Caco-2 (cell line): ENCODE measurements around the gene GRM5. TPM values are rescaled to one million over a fixed set of nuclear protein-coding genes. Genes with fewer than 3 reads are reported as not detected.

Experiments
- BruUV-seq: library from RNA; stranded (reverse); fragments of 400-500 nt; replicated peaks from 2 replicates; lab custom pipeline; 2021; lab: Mats Ljungman, UMichigan
- CTCF ChIA-PET: fragments of 300-600 bp; sonication (Branson Sonifier 250); formaldehyde crosslinking; loops from one replicate; lab custom pipeline; 2022; ENCODE audit warnings: antibody characterized with exemption; lab: Charles Lee
- POLR2A ChIA-PET: fragments of 300-600 bp; sonication (Branson Sonifier 250); formaldehyde crosslinking; loops from one replicate; lab custom pipeline; 2022; ENCODE audit warnings: antibody characterized with exemption; lab: Charles Lee
- DNase-seq, 2 experiments: peaks; one replicate each; pipeline versions ENCODE4 v3.0.0 to v3.0.0-alpha.2; 2020 to 2022
- H3K27me3 ChIP-seq: replicated peaks from 2 replicates; pipeline ENCODE4 v1.6.0; 2011; ENCODE audit warnings: low read length; ENCODE audit not compliant: control insufficient read depth, insufficient read depth
- H3K36me3 ChIP-seq: 2 replicates; pipeline ENCODE4 v1.5.1; 2011; ENCODE audit warnings: low read length; ENCODE audit not compliant: control insufficient read depth, insufficient read depth
- H3K4me1 ChIP-seq: fragments of 250-450 bp; sonication (Bioruptor Pico); 2 replicates; pipeline ENCODE4 v1.5.1; 2020; ENCODE audit warnings: mild to moderate bottlenecking
- H3K4me3 ChIP-seq: 2 replicates; pipeline ENCODE4 v1.5.1; 2011; ENCODE audit warnings: low read depth, mild to moderate bottlenecking, control low read depth, low read length
- H3K9me3 ChIP-seq: fragments of 250-450 bp; sonication (Bioruptor Pico); 2 replicates; pipeline ENCODE4 v1.5.1; 2020; ENCODE audit warnings: mild to moderate bottlenecking, moderate library complexity
- H3K27ac Mint-ChIP-seq: one replicate; pipeline ENCODE4 v1.8.0; 2022; ENCODE audit warnings: mixed read lengths; ENCODE audit not compliant: unreplicated experiment
- H3K27me3 Mint-ChIP-seq: one replicate; pipeline ENCODE4 v1.8.0; 2022; ENCODE audit warnings: mixed read lengths; ENCODE audit not compliant: insufficient read depth, unreplicated experiment
- H3K36me3 Mint-ChIP-seq: one replicate; pipeline ENCODE4 v1.8.0; 2022; ENCODE audit warnings: mild to moderate bottlenecking, mixed read lengths; ENCODE audit not compliant: insufficient read depth, unreplicated experiment
- H3K4me1 Mint-ChIP-seq: one replicate; pipeline ENCODE4 v1.8.0; 2022; ENCODE audit warnings: low read depth, mixed read lengths; ENCODE audit not compliant: unreplicated experiment
- H3K4me3 Mint-ChIP-seq: one replicate; pipeline ENCODE4 v1.8.0; 2022; ENCODE audit warnings: mild to moderate bottlenecking, moderate library complexity, mixed read lengths; ENCODE audit not compliant: unreplicated experiment
- H3K9me3 Mint-ChIP-seq: one replicate; pipeline ENCODE4 v1.8.0; 2022; ENCODE audit warnings: mixed read lengths; ENCODE audit not compliant: unreplicated experiment
- CTCF ChIP-seq, 2 experiments: fragments of 200-600 bp in 1 of 2; IDR thresholded peaks; 1 replicate in 1 of 2; 2 replicates in 1 of 2; pipeline versions ENCODE4 v1.5.1 to v1.8.0; 2011 to 2022; ENCODE audit warnings: antibody characterized with exemption in 1 of 2, control low read depth in 1 of 2, inconsistent platforms in 1 of 2, low read depth in 1 of 2, low read length in 1 of 2, mild to moderate bottlenecking in 1 of 2, moderate library complexity in 1 of 2; ENCODE audit not compliant: insufficient read depth in 1 of 2, severe bottlenecking in 1 of 2, unreplicated experiment in 1 of 2
- intact Hi-C: fragments of 100-400 bp; cut with micrococcal nuclease; formaldehyde crosslinking; loops from one replicate; pipeline ENCODE4 v1.10.0; 2022; ENCODE audit not compliant: unreplicated experiment
- total RNA-seq: library from RNA; stranded (reverse); gene quantifications from 2 replicates; pipeline ENCODE4 v1.2.3, GENCODE V29; 2022

The GRM5 gene
- total RNA-seq, 1 experiment from 2014 or later: not detected

- no peaks in the 10 kb centered on the region for H3K4me1 ChIP-seq
- Mint-ChIP-seq H3K27me3 (peaks cover 8% of the 10 kb centered on the region), H3K4me3 (no peak overlapping the region), H3K36me3 (no peaks in the 10 kb centered on the region), H3K9me3 (no peaks in the 10 kb centered on the region), H3K4me1 (no peaks in the 10 kb centered on the region), H3K27ac (no peak overlapping the region)
- ChIA-PET POLR2A (no interaction called here), CTCF (no interaction called here)
- TF ChIP-seq CTCF (IDR thresholded peaks at IDR 0.05; ENCODE audit: insufficient read depth in 1 of 2, low read depth in 1 of 2, low read length in 1 of 2, severe bottlenecking in 1 of 2, unreplicated experiment in 1 of 2): no peak
- H3K36me3 ChIP-seq: no peaks in the 10 kb centered on the region
- H3K4me3 ChIP-seq: no peak overlapping the region
- intact Hi-C loops: no loop called here
- no TSS peak for BruUV-seq
- no peak for DNase-seq
- H3K27me3 ChIP-seq: no peaks in the 10 kb centered on the region
- H3K9me3 ChIP-seq: no peaks in the 10 kb centered on the region
Observed at GRCh38 chr11:88596786-88597185, 469.0 kb downstream of the GRM5 start.

- H3K4me3 ChIP-seq: no peak overlapping the region
- no peaks in the 10 kb centered on the region for H3K27me3 ChIP-seq
- H3K27ac Mint-ChIP-seq: no peak overlapping the region
- H3K4me1 ChIP-seq: no peaks in the 10 kb centered on the region
- intact Hi-C loops: no loop called here
- no peak overlapping the region for H3K4me3 Mint-ChIP-seq
- TF ChIP-seq CTCF (IDR thresholded peaks at IDR 0.05; ENCODE audit: insufficient read depth in 1 of 2, low read depth in 1 of 2, low read length in 1 of 2, severe bottlenecking in 1 of 2, unreplicated experiment in 1 of 2): no peak
- CTCF ChIA-PET: no interaction called here
- no peaks in the 10 kb centered on the region for H3K9me3 ChIP-seq
- H3K36me3 Mint-ChIP-seq: no peaks in the 10 kb centered on the region
- no peaks in the 10 kb centered on the region for H3K36me3 ChIP-seq
- BruUV-seq: no TSS peak
- H3K9me3 Mint-ChIP-seq: no peaks in the 10 kb centered on the region
- H3K4me1 Mint-ChIP-seq: no peaks in the 10 kb centered on the region
- DNase-seq: no peak
- no peaks in the 10 kb centered on the region for H3K27me3 Mint-ChIP-seq
- POLR2A ChIA-PET: no interaction called here
Observed at GRCh38 chr11:88594274-88594950, 471.4 kb downstream of the GRM5 start.

GRCh38 chr11:88590361-88590760 lies 475.4 kb downstream of the GRM5 start:
- H3K27me3 Mint-ChIP-seq: peaks cover 2% of the 10 kb centered on the region
- POLR2A ChIA-PET: no interaction called here
- H3K36me3 ChIP-seq: no peaks in the 10 kb centered on the region
- BruUV-seq: no TSS peak
- H3K4me3 Mint-ChIP-seq: no peak overlapping the region
- no peak overlapping the region for H3K27ac Mint-ChIP-seq
- CTCF ChIA-PET: no interaction called here
- TF ChIP-seq CTCF (IDR thresholded peaks at IDR 0.05; ENCODE audit: insufficient read depth in 1 of 2, low read depth in 1 of 2, low read length in 1 of 2, severe bottlenecking in 1 of 2, unreplicated experiment in 1 of 2): no peak
- H3K27me3 ChIP-seq: no peaks in the 10 kb centered on the region
- no peaks in the 10 kb centered on the region for H3K4me1 ChIP-seq
- H3K36me3 Mint-ChIP-seq: no peaks in the 10 kb centered on the region
- no peaks in the 10 kb centered on the region for H3K4me1 Mint-ChIP-seq
- DNase-seq: no peak
- H3K4me3 ChIP-seq: no peak overlapping the region
- intact Hi-C loops: no loop called here
- H3K9me3 Mint-ChIP-seq: no peaks in the 10 kb centered on the region
- no peaks in the 10 kb centered on the region for H3K9me3 ChIP-seq
